ENCODE data around the gene CABLES1.

CABLES1 gene

DNA sequence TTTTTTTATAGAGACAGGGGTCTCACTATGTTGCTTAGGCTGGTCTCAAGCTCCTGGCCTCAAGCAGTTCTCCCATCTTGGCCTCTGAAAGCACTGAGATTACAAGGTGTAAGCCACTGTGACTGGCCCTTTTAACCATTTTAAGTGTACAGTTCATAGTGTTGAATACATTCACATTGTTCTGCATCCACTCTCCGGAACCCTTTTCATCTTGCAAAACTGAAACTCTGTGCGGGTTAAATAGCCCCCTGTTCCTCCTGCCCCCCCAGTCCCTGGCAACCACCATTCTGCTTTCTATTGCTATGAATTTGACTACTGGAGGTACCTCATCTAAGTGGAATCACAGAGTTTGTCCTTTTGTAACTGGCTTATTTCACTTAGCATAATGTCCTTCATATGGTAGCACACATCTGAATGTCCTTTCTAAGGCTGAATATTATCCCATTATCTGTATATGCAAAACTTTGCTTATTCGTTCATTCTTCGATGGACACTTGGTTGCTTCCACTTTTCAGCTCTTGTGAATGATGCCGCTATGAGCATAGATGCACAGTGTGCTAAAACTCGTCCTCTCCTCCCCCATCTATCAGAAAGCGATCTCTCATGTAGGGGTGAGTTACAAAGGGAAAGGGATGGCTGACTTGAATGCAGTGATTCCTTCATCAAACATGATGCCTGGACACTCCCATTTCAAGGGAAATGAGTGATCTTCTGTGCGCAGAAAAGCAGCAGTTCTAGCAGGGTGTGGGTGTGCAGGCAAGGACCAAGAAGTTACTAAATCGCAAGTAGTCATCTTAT, 30.2 kb downstream of the CABLES1 start:
- no peak for DNase-seq

GRCh38 chr18:23166891-23167541, 31.7 kb downstream of the CABLES1 start:
- DNase-seq = no peak

DNA sequence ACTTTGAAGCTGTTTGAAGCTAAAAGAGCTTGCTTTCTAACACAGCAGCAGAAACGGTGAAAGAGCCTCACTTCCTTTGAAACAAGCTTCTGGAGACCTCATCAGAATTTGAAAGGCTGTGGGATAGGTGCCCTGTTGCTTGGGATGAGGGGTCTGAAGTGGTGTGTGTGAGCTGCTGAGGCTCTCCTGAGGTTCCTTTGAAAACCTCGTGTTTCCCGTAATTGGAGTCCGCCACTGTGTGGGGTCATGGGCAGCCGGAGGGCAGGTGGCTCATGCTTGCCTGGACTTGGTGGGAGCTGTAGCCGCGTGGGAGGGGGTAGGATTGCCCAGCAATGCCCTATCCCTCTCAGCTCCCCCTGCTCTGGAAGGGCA, 34.4 kb downstream of the CABLES1 start:
- DNase-seq = peak in 2 of 58 donors; percentile 21 to 29

DNA sequence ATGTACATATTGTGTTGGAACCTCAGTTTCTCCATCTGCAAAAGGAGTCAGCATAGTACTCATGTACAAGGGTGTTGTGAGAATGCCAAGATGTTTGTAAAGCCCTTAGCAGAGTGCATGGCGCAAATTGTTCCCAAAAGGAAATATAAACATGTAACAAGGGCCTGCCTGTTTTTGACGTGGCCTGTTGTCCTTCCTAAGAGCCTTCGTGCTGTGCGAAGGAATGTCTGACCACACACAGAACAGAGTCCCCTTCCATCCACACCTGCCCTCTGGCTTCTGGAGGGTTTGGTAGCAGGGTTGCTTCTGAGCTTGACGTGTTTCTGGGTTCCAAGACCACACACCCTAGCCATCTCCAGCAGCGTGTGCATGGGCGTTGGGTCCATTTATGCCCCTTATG, 34.9 kb downstream of the CABLES1 start:
- DNase-seq = no peak

GRCh38 chr18:23171581-23172156, 36.4 kb downstream of the CABLES1 start:
- DNase-seq = no peak

DNA sequence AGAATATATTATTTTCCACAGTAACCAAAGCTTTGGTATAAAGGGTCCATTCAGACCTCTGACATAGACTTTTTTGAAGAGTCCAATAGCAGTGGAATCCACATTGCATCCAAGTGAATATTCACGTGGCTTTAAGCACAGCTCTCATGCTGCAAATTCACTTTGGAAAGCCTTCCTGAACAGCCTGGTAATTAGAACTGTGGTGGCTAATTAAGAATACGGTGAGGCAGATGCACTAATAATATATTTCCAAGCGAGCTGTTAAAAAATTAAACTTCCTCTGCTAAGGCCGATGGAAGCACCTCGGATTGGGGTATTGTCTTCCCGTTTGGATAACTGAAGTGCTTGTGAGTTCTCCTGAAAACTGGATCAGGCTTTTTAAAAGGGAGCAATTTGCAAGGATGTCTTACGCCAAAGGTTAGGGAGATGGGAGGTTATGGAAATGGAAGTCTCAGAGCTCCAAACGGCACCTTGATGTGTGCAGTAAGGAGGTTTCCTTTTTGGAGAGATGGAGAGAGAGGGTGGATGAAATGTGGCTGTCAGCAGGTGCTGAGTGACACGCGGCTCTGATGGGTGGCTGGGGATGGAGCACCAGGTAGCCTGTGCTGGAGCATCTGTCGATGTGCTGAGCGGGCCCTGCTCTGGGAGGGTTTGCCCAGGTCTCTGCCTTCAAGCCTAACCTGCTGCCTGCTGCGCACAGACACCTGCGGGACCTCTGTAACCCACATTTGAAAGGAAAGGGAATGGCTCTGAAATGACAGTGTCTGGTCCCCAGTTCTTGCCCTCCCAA, 37.5 kb downstream of the CABLES1 start:
- no peak for DNase-seq

GRCh38 chr18:23173912-23174311, 38.6 kb downstream of the CABLES1 start:
- DNase-seq = no peak

GRCh38 chr18:23176701-23177432, 41.6 kb downstream of the CABLES1 start:
- DNase-seq = no peak

GRCh38 chr18:23177433-23178072, 42.3 kb downstream of the CABLES1 start:
- no peak for DNase-seq

GRCh38 chr18:23178201-23178600, 42.9 kb downstream of the CABLES1 start:
- DNase-seq = no peak

GRCh38 chr18:23178661-23179081, 43.4 kb downstream of the CABLES1 start:
- DNase-seq = no peak

DNA sequence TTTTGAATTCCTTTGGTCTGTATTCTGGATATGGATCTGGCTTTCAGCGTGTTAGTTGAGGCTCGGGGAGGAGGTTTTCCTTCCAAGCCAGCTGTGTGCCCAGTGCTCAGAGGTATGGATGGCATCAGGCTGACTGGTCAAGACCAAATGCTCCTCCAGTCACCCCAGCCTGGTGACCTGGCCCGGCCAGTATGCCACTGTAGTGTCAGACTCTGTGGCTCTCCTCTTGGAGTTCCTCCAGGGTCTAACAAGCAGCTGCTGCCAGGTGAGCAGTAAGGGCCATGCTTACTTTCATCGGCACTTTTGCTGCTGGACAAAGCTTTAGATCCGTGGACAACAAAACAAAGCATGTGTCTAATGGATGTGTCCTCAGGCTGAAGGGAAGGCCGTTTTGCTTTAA, 44.1 kb downstream of the CABLES1 start:
- no peak for DNase-seq

DNA sequence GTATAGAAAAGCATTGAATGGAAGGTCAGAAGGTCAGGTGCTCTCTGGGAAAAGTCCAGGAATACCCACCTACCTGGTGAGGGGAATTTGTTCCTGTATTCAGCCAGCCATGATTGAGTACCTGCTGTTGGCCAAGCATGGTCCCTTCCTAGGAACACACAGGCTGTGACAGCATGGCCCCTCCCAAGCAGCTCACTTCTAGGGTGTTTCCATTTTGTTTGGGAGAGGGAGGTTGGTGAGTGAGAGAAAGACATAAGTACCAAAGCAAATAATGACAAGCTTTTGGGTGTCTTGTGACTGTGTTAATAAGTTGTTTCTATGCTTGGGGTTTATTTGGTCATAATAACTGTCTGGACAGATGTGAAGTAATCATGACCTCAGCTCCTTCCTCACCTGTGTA, 46.3 kb downstream of the CABLES1 start:
- DNase-seq = no peak

DNA sequence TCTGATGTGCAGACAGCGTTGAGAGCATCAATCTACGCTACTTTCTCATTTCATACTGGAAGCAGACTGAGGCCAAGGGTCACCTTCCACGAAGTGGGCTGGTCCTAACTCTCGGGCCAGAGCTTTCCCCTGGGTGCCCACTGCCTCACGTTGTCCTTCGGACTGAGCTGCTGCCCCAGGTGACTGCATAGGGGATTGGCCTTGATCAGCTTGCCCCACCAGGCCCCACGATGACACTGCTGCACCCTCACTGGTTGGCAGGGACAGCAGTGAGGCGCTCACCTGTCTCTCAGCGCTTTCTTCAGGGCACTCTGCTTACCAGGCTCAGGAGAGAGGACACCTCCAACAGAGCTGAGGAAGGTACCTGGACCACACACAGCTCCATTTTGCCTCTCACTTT, 47.3 kb downstream of the CABLES1 start:
- no peak for DNase-seq

GRCh38 chr18:23183411-23184150, 48.3 kb downstream of the CABLES1 start:
- no peak for DNase-seq

GRCh38 chr18:23186781-23187180, 51.5 kb downstream of the CABLES1 start:
- DNase-seq = no peak

- no peak for DNase-seq
Measured at GRCh38 chr18:23188068-23188760, 52.9 kb downstream of the CABLES1 start.

- DNase-seq = no peak
Measured at GRCh38 chr18:23189099-23189498, 53.8 kb downstream of the CABLES1 start.
